ENCODE results near the gene EIF4G3.

Gene EIF4G3

GRCh38 chr1:21022279-21023040, 154.2 kb downstream of the EIF4G3 start:
- Histone ChIP-seq H3K27me3 (ENCODE audit: insufficient read depth, low read depth, severe bottlenecking) (no peaks in the 10 kb centered on the region), H3K27ac (peak overlapping the region; percentile 14; the same call in 1 of the 2 replicates), H3K36me3 (no peaks in the 10 kb centered on the region), H3K4me3 (ENCODE audit: low read depth, low read length) (no peak overlapping the region), H3K9me3 (ENCODE audit: severe bottlenecking) (peaks cover 3% of the 10 kb centered on the region)
- no peak for TF ChIP-seq CTCF (IDR thresholded peaks at IDR 0.05; ENCODE audit: low read depth, low read length)
- no peak for DNase-seq

- Histone ChIP-seq H3K27ac (no peak overlapping the region), H3K36me3 (no peaks in the 10 kb centered on the region), H3K9me3 (ENCODE audit: severe bottlenecking) (peaks cover 3% of the 10 kb centered on the region), H3K4me3 (ENCODE audit: low read depth, low read length) (no peak overlapping the region), H3K27me3 (ENCODE audit: insufficient read depth, low read depth, severe bottlenecking) (no peaks in the 10 kb centered on the region)
- TF ChIP-seq CTCF (IDR thresholded peaks at IDR 0.05; ENCODE audit: low read depth, low read length): no peak
- no peak for DNase-seq
These were observed 155.4 kb downstream of the EIF4G3 start for GRCh38 chr1:21021311-21021710.

- Histone ChIP-seq H3K27me3 (ENCODE audit: insufficient read depth, low read depth, severe bottlenecking) (no peaks in the 10 kb centered on the region), H3K9me3 (ENCODE audit: severe bottlenecking) (peaks cover 3% of the 10 kb centered on the region), H3K27ac (no peak overlapping the region), H3K36me3 (no peaks in the 10 kb centered on the region), H3K4me3 (ENCODE audit: low read depth, low read length) (no peak overlapping the region)
- no peak for DNase-seq
- no peak for TF ChIP-seq CTCF (IDR thresholded peaks at IDR 0.05; ENCODE audit: low read depth, low read length)
These were observed 156.5 kb downstream of the EIF4G3 start for GRCh38 chr1:21020151-21020550.

- no peaks in the 10 kb centered on the region for H3K36me3 ChIP-seq
- H3K9me3 ChIP-seq (ENCODE audit: severe bottlenecking): peaks cover 3% of the 10 kb centered on the region
- H3K4me3 ChIP-seq (ENCODE audit: low read depth, low read length): no peak overlapping the region
- no peaks in the 10 kb centered on the region for H3K27me3 ChIP-seq (ENCODE audit: insufficient read depth, low read depth, severe bottlenecking)
- H3K27ac ChIP-seq: no peak overlapping the region
- no peak for DNase-seq
- TF ChIP-seq CTCF (IDR thresholded peaks at IDR 0.05; ENCODE audit: low read depth, low read length): no peak
These were observed 158.0 kb downstream of the EIF4G3 start for GRCh38 chr1:21018673-21019072.

GRCh38 chr1:21013510-21013909, 163.2 kb downstream of the EIF4G3 start:
- Histone ChIP-seq H3K36me3 (no peaks in the 10 kb centered on the region), H3K4me3 (ENCODE audit: low read depth, low read length) (no peak overlapping the region), H3K27me3 (ENCODE audit: insufficient read depth, low read depth, severe bottlenecking) (no peaks in the 10 kb centered on the region), H3K27ac (no peak overlapping the region), H3K9me3 (ENCODE audit: severe bottlenecking) (no peaks in the 10 kb centered on the region)
- TF ChIP-seq CTCF (IDR thresholded peaks at IDR 0.05; ENCODE audit: low read depth, low read length): no peak
- no peak for DNase-seq

- H3K36me3 ChIP-seq: no peaks in the 10 kb centered on the region
- TF ChIP-seq CTCF (IDR thresholded peaks at IDR 0.05; ENCODE audit: low read depth, low read length): no peak
- DNase-seq: no peak
- H3K27me3 ChIP-seq (ENCODE audit: insufficient read depth, low read depth, severe bottlenecking): no peaks in the 10 kb centered on the region
- no peaks in the 10 kb centered on the region for H3K9me3 ChIP-seq (ENCODE audit: severe bottlenecking)
- no peak overlapping the region for H3K27ac ChIP-seq
- H3K4me3 ChIP-seq (ENCODE audit: low read depth, low read length): no peak overlapping the region
These were observed 163.8 kb downstream of the EIF4G3 start for GRCh38 chr1:21012937-21013336.
